ENCODE results near the gene WAC.

GRCh38 chr10:28551086-28551485 lies 18.2 kb downstream of the WAC start:
- TF ChIP-seq SPI1 (IDR thresholded peaks at IDR 0.05; ENCODE audit: borderline replicate concordance, insufficient read depth, low read depth, low read length) = no peak
- no peak for TF ChIP-seq CREB1 (IDR thresholded peaks at IDR 0.05; ENCODE audit: low read depth)
